Measurements from ENCODE around the gene REX1BD. TPM values are rescaled to one million over a fixed set of nuclear protein-coding genes. Genes with fewer than 3 reads are reported as not detected.

Gene REX1BD
- total and polyA plus RNA-seq, 10 of the 15 experiments (the other 5 are each of a cell fraction or from before 2014, with no cell fraction given) = 1.1 to 101 (median 35.0) TPM

GRCh38 chr19:18588611-18589379 lies at the start of gene REX1BD (continued):
- TF ChIP-seq NKRF (conservative IDR thresholded peaks at IDR 0.05) (peak; percentile 73), ATF2 (IDR thresholded peaks at IDR 0.05; ENCODE audit: low read length) (no peak), CHD4 (IDR thresholded peaks at IDR 0.05) (no peak), TBL1XR1 (IDR thresholded peaks at IDR 0.05; ENCODE audit: low read depth, low read length) (peak; percentile 24; the same call in 1 of the 2 replicates), DPF2 (IDR thresholded peaks at IDR 0.05) (peak; percentile 85), TAF1 (IDR thresholded peaks at IDR 0.05; ENCODE audit: borderline replicate concordance, low read depth, low read length) (peak; percentile 73; the same call in 1 of the 2 replicates), E2F4 (IDR thresholded peaks at IDR 0.05; ENCODE audit: low read depth, low read length) (0 out of 2 replicates have a peak, but pooled peaks have one; percentile 3), GABPA (IDR thresholded peaks at IDR 0.05; ENCODE audit: low read depth) (no peak), CEBPZ (IDR thresholded peaks at IDR 0.05; ENCODE audit: low read depth, low read length) (no peak), IKZF2 (IDR thresholded peaks at IDR 0.05) (peak; percentile 47 to 67; a peak in 3 of 4 replicates), CHD2 (IDR thresholded peaks at IDR 0.05; ENCODE audit: borderline replicate concordance, low read depth, low read length) (peak; percentile 50; the same call in 1 of the 2 replicates), ELK1 (IDR thresholded peaks at IDR 0.05; ENCODE audit: low read depth, low read length) (peak; percentile 78), ZBTB33 (IDR thresholded peaks at IDR 0.05) (no peak), BACH1 (IDR thresholded peaks at IDR 0.05; ENCODE audit: borderline replicate concordance) (peak; percentile 68), ZNF24 (IDR thresholded peaks at IDR 0.05) (no peak)

All from GM12878 (cell line).